IMR-90 (cell line): ENCODE results near the gene RASGRP1. TPM values are rescaled to one million over a fixed set of nuclear protein-coding genes. Genes with fewer than 3 reads are reported as not detected.

Experiments used
- ATAC-seq: fragments of 200-7000 bp; cut with Tn5 transposase; 2 replicates; pipeline ENCODE4 v1.9.1; 2020; ENCODE audit warnings: low read depth, mild to moderate bottlenecking, moderate library complexity
- BruUV-seq: library from RNA; stranded (reverse); fragments of 400-500 nt; replicated peaks from 2 replicates; lab custom pipeline; 2021; lab: Mats Ljungman, UMichigan
- CTCF ChIA-PET: fragments of 300-600 bp; formaldehyde crosslinking; extraction: SDS; loops from one replicate; lab custom pipeline; 2021; ENCODE audit warnings: antibody characterized with exemption; lab: Yijun Ruan, JAX
- POLR2A ChIA-PET: fragments of 300-600 bp; sonication (Branson Sonifier 250); formaldehyde crosslinking; loops from one replicate; lab custom pipeline; 2022; ENCODE audit warnings: antibody characterized with exemption; ENCODE audit not compliant: unreplicated experiment; lab: Charles Lee
- DNase-seq: peaks from one replicate; pipeline ENCODE4 v3.0.0; 2013
- H2AFZ ChIP-seq: replicated peaks from 2 replicates; pipeline ENCODE3; 2013; ENCODE audit warnings: low read length, mild to moderate bottlenecking; ENCODE audit not compliant: poor library complexity
- H2AK5ac ChIP-seq: 2 replicates; pipeline ENCODE4 v1.6.1; 2013; ENCODE audit warnings: low read depth, low read length, inconsistent platforms
- H2AK9ac ChIP-seq: replicated peaks from 2 replicates; pipeline ENCODE3; 2013; ENCODE audit warnings: mild to moderate bottlenecking, low read depth, low read length, moderate library complexity; ENCODE audit not compliant: poor library complexity
- H2BK120ac ChIP-seq: 2 replicates; pipeline ENCODE4 v1.6.1; 2013; ENCODE audit warnings: low read depth, low read length, inconsistent platforms
- H2BK15ac ChIP-seq: 3 replicates; pipeline ENCODE4 v1.6.1; 2013; ENCODE audit warnings: low read depth, low read length, inconsistent platforms
- H2BK20ac ChIP-seq: 2 replicates; pipeline ENCODE4 v1.6.1; 2013; ENCODE audit warnings: low read depth, mild to moderate bottlenecking, inconsistent platforms, low read length, moderate library complexity
- H2BK5ac ChIP-seq: 2 replicates; pipeline ENCODE4 v1.6.1; 2013; ENCODE audit warnings: mild to moderate bottlenecking, low read depth, low read length, inconsistent platforms; ENCODE audit not compliant: poor library complexity, severe bottlenecking
- H3K14ac ChIP-seq: replicated peaks from 2 replicates; pipeline ENCODE4 v1.6.1; 2013; ENCODE audit warnings: low read depth, low read length, inconsistent platforms
- H3K18ac ChIP-seq: 2 replicates; pipeline ENCODE4 v1.6.1; 2013; ENCODE audit warnings: low read depth, low read length, control low read depth
- H3K23ac ChIP-seq: 2 replicates; pipeline ENCODE4 v1.6.1; 2013; ENCODE audit warnings: low read depth, low read length, inconsistent platforms
- H3K27ac ChIP-seq: 2 replicates; pipeline ENCODE4 v1.5.1; 2013; ENCODE audit warnings: mild to moderate bottlenecking, control low read depth, low read length; ENCODE audit not compliant: insufficient read depth
- H3K27me3 ChIP-seq: 2 replicates; pipeline ENCODE4 v1.6.1; 2013; ENCODE audit warnings: low read length; ENCODE audit not compliant: control insufficient read depth, insufficient read depth
- H3K36me3 ChIP-seq: 2 replicates; pipeline ENCODE4 v1.6.1; 2013; ENCODE audit warnings: low read length, mixed read lengths; ENCODE audit not compliant: control insufficient read depth, insufficient read depth
- H3K4ac ChIP-seq: 2 replicates; pipeline ENCODE4 v1.6.1; 2013; ENCODE audit warnings: low read depth, low read length, inconsistent platforms
- H3K4me1 ChIP-seq: 2 replicates; pipeline ENCODE4 v1.6.1; 2013; ENCODE audit warnings: low read length, mixed read lengths; ENCODE audit not compliant: control insufficient read depth, insufficient read depth
- H3K4me2 ChIP-seq: 2 replicates; pipeline ENCODE4 v1.6.1; 2013; ENCODE audit warnings: low read depth, mild to moderate bottlenecking, control low read depth, low read length, moderate library complexity
- H3K4me3 ChIP-seq: 2 replicates; pipeline ENCODE4 v1.5.1; 2013; ENCODE audit warnings: low read depth, mild to moderate bottlenecking, control low read depth, low read length, moderate library complexity; ENCODE audit not compliant: insufficient read depth
- H3K56ac ChIP-seq: 2 replicates; pipeline ENCODE4 v1.6.1; 2013; ENCODE audit warnings: low read length, inconsistent platforms; ENCODE audit not compliant: insufficient read depth; ENCODE audit errors: extremely low read depth
- H3K79me1 ChIP-seq, 2 experiments: 2 replicates each; pipeline ENCODE4 v1.6.1; 2013; ENCODE audit warnings: low read length in 2 of 2, inconsistent platforms in 1 of 2, low read depth in 1 of 2
- H3K9ac ChIP-seq: 2 replicates; pipeline ENCODE4 v1.6.1; 2013; ENCODE audit warnings: low read depth, low read length, control low read depth
- H3K9me1 ChIP-seq: 2 replicates; pipeline ENCODE4 v1.6.1; 2013; ENCODE audit warnings: low read length, inconsistent platforms; ENCODE audit not compliant: insufficient read depth
- H3K9me3 ChIP-seq: 2 replicates; pipeline ENCODE4 v1.6.1; 2013; ENCODE audit warnings: low read length; ENCODE audit not compliant: control insufficient read depth, insufficient read depth
- H4K20me1 ChIP-seq: 2 replicates; pipeline ENCODE4 v1.6.1; 2013; ENCODE audit warnings: low read length, inconsistent platforms; ENCODE audit not compliant: insufficient read depth
- H4K5ac ChIP-seq: 2 replicates; pipeline ENCODE4 v1.6.1; 2013; ENCODE audit warnings: mild to moderate bottlenecking, low read depth, low read length, control low read depth
- H4K8ac ChIP-seq, 2 experiments: 2 replicates each; pipeline ENCODE4 v1.6.1; 2013; ENCODE audit warnings: low read depth in 2 of 2, low read length in 2 of 2, control low read depth in 1 of 2, inconsistent platforms in 1 of 2
- H4K91ac ChIP-seq: 2 replicates; pipeline ENCODE4 v1.6.1; 2013; ENCODE audit warnings: low read depth, low read length, inconsistent platforms; ENCODE audit not compliant: insufficient read depth
- CTCF ChIP-seq: conservative IDR thresholded peaks from 2 replicates; pipeline ENCODE4 v1.5.1; 2012; ENCODE audit warnings: mild to moderate bottlenecking, low read depth, low read length, improper control_type of control experiment
- RCOR1 ChIP-seq: IDR thresholded peaks from 2 replicates; pipeline ENCODE4 v1.6.1; 2012; ENCODE audit warnings: mild to moderate bottlenecking, low read length, improper control_type of control experiment; ENCODE audit not compliant: insufficient replicate concordance
- WGBS, 2 experiments: methylation state at CpG; one replicate each; pipeline versions ENCODE4 v1.1.5 to v1.1.7; 2013; ENCODE audit warnings: missing lambda C conversion rate in 2 of 2; ENCODE audit not compliant: insufficient read length in 1 of 2; ENCODE audit errors: extremely low coverage in 2 of 2; 5-methylcytosine and 5-hydroxymethylcytosine counted together
- dilution Hi-C: fragments of 300-500 bp; cut with HindIII; formaldehyde crosslinking; loops from one replicate; pipeline ENCODE4 v1.14.3; 2018; ENCODE audit warnings: low sequenced_read_pairs; ENCODE audit not compliant: unreplicated experiment
- in situ Hi-C: fragments of 300-500 bp; cut with MboI; formaldehyde crosslinking; loops from 3 replicates; pipeline ENCODE4 v1.14.3; 2019; ENCODE audit warnings: low sequenced_read_pairs, inconsistent platforms, mixed read lengths
- intact Hi-C: fragments of 100-400 bp; cut with micrococcal nuclease; formaldehyde crosslinking; loops from 2 replicates; pipeline ENCODE4 v1.10.0; 2022
- polyA plus RNA-seq, 3 experiments: library from polyadenylated mRNA; depleted of rRNA; stranded (reverse); fragments of >200 nt; gene quantifications; 2 replicates each; pipeline ENCODE4 v1.2.3, GENCODE V29; 2012; ENCODE audit warnings: low replicate concordance in 1 of 3
- total RNA-seq: library from RNA; depleted of rRNA; stranded (reverse); fragments of >200 nt; gene quantifications from 2 replicates; pipeline ENCODE4 v1.2.3, GENCODE V29; 2012
- TF ChIP-seq, protein P1 (sequence below): fragments of 150-350 bp; IDR thresholded peaks from 2 replicates; pipeline ENCODE4 v1.6.1; 2017; ENCODE audit warnings: mild to moderate bottlenecking, antibody characterized with exemption, low read length, low read depth

Gene RASGRP1
- total and polyA plus RNA-seq, 2 of the 4 experiments (the other 2 are of a cell fraction), result 1.4 to 3.2 TPM

- no CpG with 5 or more reads among the region's 1 CpG for WGBS, 2 experiments
- H3K9me3 ChIP-seq, result no peaks in the 10 kb centered on the region
- H2BK5ac ChIP-seq, result no peak overlapping the region
- H3K36me3 ChIP-seq, result no peaks in the 10 kb centered on the region
- no peaks in the 10 kb centered on the region for H3K27me3 ChIP-seq
- POLR2A ChIA-PET, result no interaction called here
- H4K91ac ChIP-seq, result no peak overlapping the region
- no peak overlapping the region for H2AK9ac ChIP-seq
- H2BK15ac ChIP-seq, result no peak overlapping the region
- H3K9me1 ChIP-seq, result no peaks in the 10 kb centered on the region
- H3K56ac ChIP-seq, result no peak overlapping the region
- peaks cover 7% of the 10 kb centered on the region for H3K4me1 ChIP-seq
- H3K9ac ChIP-seq, result no peak overlapping the region
- H4K5ac ChIP-seq, result no peak overlapping the region
- no peak overlapping the region for H2BK120ac ChIP-seq
- no peak overlapping the region for H2AFZ ChIP-seq
- no peaks in the 10 kb centered on the region for H4K20me1 ChIP-seq
- no peak overlapping the region for H3K23ac ChIP-seq
- ATAC-seq (no peak), DNase-seq (no peak)
- no peak overlapping the region for H3K27ac ChIP-seq
- no peak overlapping the region for H2AK5ac ChIP-seq
- no peaks in the 10 kb centered on the region for H3K79me1 ChIP-seq
- no peak overlapping the region for H3K4me2 ChIP-seq
- no TSS peak for BruUV-seq
- CTCF ChIA-PET, result interaction anchor here (1.5 kb wide), 1 partner anchor 51 kb away, joined by 3 read pairs; no protein-coding TSS in a partner anchor
- H3K14ac ChIP-seq, result no peak overlapping the region
- H2BK20ac ChIP-seq, result no peak overlapping the region
- TF ChIP-seq RCOR1 (no peak), CTCF (no peak)
- TF ChIP-seq, protein P1, sequence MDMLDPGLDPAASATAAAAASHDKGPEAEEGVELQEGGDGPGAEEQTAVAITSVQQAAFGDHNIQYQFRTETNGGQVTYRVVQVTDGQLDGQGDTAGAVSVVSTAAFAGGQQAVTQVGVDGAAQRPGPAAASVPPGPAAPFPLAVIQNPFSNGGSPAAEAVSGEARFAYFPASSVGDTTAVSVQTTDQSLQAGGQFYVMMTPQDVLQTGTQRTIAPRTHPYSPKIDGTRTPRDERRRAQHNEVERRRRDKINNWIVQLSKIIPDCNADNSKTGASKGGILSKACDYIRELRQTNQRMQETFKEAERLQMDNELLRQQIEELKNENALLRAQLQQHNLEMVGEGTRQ, result no peak
- dilution Hi-C loops, result no loop called here
- intact Hi-C loops, result no loop called here
- H3K4me3 ChIP-seq, result no peak overlapping the region
- H3K18ac ChIP-seq, result no peak overlapping the region
- no peak overlapping the region for H3K4ac ChIP-seq
- in situ Hi-C loops, result no loop called here
- no peak overlapping the region for H4K8ac ChIP-seq
These were observed 51.7 kb downstream of the RASGRP1 start for GRCh38 chr15:38512901-38513300.
